ENCODE data around the gene ZBTB46. TPM values are rescaled to one million over a fixed set of nuclear protein-coding genes. Genes with fewer than 3 reads are reported as not detected.

ZBTB46 gene
- total RNA-seq, 1 donor from 2014 or later = 17.4 TPM

DNA sequence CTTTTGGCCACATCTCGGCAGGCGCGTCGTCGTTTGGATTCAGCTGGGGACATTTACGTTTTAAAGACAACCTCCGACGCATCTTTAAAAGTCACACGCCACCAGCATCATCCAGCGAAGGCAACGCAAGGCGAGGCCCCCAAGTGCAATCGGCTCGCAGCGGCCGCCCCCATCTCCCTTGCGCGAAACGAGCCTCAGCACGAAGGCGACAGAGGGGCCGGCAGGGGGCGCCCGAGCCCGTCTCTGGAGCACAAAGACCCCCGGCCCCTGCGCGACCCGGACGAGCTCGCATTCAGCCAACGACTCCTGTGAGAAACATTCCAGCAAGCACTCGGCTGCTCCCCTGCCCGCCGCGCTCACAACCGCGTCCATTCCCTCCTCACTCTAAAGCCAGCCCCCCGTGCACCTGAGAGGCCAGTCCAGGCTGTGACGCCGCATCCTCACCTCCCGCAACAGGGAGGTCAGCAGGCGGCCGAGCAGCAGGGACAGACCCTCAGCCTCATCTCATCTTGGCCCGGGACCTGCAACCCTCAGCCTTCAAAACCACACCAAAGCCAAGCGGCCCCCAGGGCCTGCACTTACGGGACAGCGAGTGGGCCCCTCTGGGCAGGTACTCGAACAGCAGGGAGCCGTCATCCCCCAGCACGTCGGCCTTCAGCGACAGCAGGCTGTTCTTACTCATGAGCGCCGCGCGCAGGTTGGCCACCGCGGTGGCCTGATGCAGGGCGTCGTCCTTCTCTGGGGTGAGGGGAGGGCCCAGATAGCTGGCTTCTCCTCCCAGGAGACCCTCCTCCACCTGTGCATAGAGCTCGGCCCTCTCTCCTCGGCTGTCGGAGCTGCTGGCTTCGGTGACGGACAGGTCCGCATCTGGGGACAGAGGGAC lies 55.7 kb downstream of the ZBTB46 start:
- no peak for DNase-seq (ENCODE audit: low spot score)
- intact Hi-C loops (cut with DNase I) = no loop called here

DNA sequence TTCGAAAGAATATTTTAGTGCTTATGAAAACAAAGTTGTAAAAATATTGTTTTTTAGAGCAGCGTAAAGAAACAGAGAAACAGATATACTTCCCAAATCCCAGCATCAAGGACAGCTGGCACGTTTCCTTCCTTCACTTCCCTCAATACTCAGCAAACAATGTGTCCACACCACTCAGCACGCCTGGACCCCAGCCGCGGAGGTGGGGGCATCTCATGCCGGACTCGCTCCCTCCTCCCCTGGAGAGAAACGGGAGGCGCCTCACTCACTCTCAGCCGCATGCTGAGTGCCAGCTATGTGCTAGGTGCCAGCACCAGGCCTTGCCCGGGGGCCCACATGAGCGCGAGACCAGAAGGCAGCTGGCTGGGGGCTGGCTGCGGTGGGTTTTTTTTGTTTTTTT lies 56.8 kb downstream of the ZBTB46 start:
- intact Hi-C loops (cut with DNase I) = no loop called here
- DNase-seq (ENCODE audit: low spot score) = no peak

DNA sequence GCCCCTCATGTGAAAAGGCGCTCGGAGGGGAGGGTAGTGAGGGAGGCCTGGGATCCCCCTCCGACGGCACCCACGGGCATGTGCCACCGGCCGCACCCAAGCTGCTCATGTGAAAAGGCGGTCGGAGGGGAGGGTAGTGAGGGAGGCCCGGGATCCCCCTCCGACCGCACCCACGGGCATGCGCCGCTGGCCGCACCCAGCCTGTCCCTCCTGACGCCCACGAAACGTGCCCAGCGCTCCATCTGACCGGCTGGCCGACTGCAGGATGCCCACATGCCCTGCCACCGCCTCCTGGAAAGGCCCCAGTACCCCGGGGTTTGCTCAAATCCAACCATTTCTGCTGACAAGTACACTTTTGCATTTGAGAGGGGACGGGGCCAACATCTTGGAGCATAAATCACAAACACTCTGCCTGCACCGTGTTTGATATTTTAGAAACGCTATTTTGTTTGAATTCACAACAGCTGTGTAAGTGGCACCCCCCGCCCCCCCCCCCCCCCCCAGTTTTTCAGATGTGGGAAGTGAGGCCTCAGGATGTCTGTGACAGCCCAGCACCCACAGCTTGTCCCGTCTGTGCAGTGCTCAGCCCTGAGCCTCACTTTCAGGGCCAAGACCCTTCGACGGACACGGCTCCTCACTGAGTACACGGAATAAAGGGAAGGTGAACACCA lies 57.4 kb downstream of the ZBTB46 start:
- no peak for DNase-seq (ENCODE audit: low spot score)
- intact Hi-C loops (cut with DNase I) = no loop called here

DNA sequence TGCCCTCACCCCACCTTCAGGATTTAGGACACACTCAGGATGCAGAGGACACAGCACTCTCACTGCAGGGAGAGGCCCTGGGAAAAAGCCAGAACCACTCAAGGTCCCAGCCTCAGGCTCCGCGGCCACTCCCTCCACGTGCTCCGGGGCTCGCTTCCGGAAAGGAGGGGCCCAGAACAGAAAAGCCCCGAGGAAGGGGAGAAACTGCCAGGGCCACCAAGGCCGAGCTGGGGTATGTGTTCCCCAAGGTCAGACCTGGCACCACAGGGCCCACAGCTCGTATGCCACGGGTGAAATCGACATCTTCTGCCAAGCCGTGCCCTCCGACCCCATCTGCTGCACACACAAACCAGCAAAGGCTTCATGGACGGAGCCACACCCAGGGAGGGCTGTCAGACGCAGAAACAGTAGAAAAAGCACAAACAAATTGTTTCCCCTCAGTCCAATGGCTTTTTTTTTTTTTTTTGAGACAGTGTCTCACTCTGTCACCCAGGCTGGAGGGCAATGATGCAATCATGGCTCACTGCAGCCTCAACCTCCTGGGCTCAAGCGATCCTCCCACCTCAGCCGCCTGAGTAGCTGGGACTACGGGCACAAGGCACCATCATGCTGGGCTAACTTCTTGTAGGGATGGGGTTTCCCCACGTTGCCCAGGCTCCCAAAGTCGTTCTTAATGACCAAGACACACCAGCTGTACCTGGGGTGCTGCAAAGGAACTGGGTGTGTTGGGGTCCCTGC lies 58.1 kb downstream of the ZBTB46 start:
- DNase-seq (ENCODE audit: low spot score) = no peak
- intact Hi-C loops (cut with DNase I) = no loop called here

DNA sequence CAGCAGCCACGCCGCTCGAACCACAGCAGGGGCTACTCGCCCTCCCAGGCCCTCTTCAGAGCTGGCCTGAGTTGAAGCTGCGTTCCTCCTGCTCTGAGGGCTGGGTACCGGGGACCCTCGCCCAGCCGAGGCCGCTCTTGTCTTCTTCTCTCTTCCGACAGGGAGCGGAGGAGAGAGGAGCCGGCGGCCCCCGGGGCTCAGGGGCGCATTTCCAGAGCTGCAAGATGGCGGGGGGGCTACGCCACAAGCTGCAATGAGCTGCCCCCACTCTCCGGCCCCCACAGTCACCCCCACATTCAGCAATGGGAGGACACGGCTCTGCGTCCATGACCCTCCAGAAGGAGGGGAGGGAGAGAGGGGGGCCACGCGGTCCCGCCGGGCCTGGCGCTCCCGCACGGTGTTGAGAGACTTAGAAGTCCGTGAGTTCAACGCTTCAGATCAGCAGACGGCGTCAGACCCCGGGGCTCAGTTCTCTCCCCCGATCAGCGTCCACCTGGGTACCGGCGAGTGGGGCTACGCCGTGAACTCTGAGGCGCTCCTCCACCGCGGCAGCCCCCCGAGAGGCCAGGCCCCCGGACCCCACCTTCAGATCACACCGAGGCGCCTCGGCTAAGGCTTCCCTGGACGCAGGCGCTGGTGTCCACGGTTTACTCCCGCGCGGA lies 59.9 kb downstream of the ZBTB46 start:
- intact Hi-C loops (cut with DNase I) = no loop called here
- DNase-seq (ENCODE audit: low spot score) = no peak

DNA sequence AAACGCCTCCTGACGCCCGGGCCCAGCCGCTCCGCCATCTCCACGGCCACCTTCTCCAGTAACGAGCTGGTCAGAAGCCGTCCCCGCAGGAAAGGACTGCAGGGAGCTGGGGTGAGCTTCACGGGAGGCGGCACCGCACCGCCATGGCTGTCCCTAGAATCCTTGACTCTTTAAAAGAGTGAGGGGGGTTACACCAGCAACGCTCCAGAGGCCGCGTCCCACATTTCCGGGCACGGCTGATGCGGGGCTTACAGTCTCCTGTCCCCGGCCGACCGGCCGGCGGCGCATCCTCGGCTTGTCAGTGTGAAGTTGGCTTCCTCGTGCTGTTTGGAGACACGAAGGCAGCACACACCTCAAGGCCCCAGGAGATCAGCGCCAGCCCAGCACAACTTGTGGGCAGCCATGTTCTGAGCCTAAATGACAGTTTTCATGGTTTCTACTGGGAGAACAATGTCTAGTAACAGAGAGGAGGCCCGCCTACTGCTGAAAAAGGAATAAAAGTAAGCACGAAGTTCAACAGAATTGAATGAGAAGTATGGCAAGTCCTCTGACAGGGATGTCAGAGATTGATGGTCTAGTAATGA lies 61.1 kb downstream of the ZBTB46 start:
- DNase-seq (ENCODE audit: low spot score) = no peak
- intact Hi-C loops (cut with DNase I) = no loop called here

DNA sequence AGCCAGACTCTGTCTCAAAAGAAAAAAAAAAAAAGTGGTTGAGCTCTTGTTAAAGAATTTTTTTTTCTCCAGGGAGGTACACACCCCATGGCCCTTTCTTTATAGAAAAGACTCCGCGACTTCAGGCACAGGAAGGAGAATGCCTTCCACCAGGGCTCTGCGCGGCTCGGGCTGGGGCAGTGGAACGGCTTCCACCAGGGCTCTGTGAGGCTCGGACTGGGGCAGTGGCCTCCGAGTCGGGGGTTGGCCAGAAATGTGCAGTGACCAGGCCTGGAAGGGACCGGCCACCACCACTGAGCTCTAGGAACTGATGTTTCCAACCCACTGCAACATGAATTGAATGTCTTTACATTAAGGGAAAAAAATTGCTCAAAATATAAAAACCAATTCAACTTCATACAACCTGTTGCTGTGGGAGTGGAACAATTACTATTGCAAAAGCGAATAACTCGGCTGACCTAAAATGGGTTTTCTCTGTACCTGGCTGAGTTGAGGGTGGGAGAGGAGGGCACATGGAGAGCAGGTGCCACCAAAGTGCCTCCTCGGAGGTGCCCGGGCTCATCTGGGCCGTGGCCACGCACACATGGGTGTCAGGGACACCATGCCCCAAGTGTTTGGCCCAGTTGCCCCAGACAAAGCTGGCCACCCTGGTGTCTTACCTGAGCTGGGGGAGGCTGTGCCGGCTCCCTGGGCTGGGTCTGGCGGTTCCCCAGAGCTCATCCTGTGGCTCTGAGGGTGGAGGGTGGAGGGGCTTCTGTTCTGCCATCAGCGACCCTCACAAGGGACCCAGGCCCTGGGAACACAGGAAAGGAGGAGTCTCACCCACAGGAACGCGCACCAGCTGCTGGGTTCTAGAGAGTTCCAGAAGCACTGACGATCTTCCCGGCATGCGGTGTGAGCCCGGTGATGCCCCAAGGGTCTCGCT lies 62.2 kb downstream of the ZBTB46 start:
- intact Hi-C loops (cut with DNase I) = no loop called here
- DNase-seq (ENCODE audit: low spot score) = no peak

DNA sequence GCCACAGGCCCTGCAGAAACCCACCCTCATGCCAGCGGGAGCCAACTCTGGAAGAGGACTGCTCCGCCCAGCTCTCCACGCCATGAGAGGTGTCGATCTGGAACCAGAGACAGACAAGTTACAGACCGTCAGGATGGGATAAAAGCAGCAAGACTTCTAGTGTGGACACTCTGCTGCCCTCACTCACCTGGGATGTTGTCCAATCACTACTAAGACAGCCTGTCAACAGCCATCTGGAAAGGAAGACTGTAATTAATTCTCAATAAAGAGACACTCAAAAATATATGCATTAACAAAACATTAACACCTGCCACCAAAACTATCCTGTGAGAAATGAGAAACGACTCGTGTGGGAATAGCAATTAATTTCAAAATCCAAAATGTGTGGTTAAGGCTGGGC lies 63.2 kb downstream of the ZBTB46 start:
- intact Hi-C loops (cut with DNase I) = no loop called here

DNA sequence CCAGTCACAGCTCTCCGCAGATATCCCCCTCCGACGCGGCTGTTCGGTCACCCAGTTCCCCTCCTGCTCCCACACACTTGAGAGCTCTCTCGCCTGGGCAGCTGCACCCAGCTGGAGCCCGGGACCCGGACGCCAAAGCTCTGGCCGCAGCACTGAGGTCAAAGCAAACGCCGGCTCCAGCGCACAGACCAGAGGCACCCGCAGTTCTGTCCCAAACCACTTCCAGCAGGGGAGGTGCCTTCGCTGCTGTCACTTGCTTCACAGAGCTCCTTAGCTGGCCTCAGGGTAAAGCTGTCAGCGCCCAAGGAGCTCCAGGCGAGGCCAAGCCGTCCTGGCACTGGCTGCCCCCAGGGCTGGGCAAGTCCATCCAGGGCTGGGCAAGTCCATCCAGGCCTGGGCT lies 63.6 kb downstream of the ZBTB46 start:
- DNase-seq (ENCODE audit: low spot score) = no peak
- intact Hi-C loops (cut with DNase I) = no loop called here

More for the DNA sequence above, 63.2 kb downstream of the ZBTB46 start:
- DNase-seq (ENCODE audit: low spot score) = no peak

DNA sequence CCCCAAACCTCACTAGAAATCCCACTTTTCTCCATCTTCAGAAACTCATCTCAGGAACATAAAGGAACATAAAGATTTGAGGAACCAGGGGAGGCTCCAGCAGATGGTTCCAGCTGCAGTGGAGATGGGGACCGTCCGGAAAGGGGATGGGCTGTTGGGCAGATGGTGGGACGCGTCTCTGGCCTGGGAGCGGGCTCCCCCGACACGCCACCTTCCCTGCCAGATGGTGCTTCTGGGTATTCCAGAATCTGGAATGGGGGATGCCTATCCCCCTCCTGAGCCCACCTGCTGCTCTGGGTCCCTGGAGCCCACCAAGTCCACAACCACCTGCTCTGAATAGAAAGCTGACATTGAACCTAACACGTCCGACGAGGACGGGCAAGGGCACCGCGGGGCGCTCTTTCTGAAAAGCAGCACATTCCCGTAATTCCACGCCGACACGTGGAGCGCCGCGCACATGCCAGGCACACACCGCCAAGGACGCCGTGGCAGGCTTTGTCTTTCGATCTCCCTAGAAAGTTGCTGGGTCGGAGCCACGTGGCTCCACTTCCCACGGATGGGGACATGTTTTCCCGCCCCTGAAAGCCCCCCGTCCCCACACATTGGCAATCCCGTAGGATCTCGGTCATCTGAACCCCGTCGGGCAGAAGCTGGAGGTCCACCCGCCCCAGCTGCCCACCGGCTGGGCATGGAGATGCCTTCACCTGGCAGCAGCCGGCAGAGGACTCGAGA lies 64.2 kb downstream of the ZBTB46 start:
- no peak for DNase-seq (ENCODE audit: low spot score)
- intact Hi-C loops (cut with DNase I) = no loop called here

DNA sequence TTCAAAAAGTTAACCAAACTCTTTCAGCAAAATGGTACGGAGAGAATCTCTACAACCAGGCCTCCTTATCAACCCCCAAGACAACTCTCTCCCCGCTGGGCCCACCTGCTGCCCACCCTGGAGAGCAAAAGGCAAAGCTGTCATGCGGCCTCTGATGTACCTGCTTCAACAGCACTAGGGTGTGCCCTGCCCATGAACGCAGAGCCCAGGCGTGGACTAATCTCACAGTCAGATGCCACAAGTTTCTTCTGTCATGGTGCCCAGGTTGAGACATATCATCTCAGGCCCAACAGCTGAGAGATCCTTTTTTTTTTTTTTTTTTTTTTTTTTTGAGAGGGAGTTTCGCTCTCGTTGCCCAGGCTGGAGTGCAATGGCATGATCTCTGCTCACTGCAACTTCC lies 65.2 kb downstream of the ZBTB46 start:
- intact Hi-C loops (cut with DNase I) = no loop called here
- DNase-seq (ENCODE audit: low spot score) = no peak

DNA sequence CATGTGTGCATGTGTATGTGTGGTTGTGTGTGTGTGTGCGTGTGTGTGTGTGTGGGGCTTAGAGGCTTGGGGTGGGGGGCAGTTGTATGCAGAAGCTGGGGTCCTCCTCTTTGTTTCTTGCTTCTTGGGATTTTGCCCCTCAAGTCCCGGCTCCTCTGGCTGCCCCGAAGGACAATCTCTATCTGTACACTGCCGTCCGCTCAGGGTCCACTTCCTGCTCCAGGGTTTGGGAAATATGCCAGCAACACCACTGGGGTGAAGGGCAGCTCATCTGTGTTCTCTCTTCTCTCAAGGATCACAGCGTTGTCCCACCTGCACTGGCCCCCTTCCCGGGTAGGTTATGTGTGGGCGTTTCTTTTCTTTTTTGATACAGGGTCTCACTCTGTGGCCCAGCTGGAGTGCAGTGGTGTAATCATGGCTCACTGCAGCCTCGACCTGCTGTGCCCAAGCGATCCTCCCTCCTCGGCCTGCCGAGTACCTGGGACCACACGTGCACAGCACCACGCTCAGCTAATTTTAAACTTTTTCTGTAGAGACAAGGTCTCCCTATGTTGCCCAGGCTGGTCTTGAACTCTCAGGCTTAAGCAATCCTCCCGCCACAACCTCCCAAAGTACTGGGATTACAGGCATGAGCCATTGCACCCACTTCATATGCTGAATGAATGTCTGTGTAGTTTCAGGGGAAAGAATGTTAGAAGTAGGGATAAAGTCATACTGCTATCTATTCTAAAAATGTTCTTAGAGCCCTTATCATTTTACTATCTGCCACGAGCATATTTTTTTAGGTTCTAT lies 65.8 kb downstream of the ZBTB46 start:
- DNase-seq (ENCODE audit: low spot score) = no peak
- intact Hi-C loops (cut with DNase I) = no loop called here

DNA sequence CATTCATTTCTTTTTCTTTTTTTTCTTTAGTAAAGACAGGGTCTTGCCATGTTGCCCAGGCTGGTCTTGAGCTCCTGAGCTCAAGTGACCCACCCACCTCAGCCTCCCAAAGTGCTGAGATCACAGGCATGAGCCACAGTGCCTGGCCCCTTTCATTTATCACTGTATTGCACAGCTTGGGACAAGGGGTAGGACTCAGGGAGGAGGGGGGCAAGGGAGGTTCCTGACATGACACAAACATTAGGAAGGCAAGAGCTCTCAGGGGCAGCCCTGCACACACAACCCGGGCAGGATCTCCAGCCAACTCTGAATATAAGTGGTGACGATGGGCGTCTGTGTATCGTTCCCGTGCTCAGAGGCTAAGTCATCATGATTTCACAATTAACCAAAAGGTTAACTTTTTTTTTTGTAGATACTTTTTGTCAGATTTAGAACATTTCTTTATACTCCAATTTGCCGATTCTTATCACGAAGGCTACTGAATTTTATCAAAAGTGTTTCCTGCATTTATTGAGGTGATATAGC lies 71.6 kb downstream of the ZBTB46 start:
- no peak for DNase-seq (ENCODE audit: low spot score)
- intact Hi-C loops (cut with DNase I) = no loop called here

DNA sequence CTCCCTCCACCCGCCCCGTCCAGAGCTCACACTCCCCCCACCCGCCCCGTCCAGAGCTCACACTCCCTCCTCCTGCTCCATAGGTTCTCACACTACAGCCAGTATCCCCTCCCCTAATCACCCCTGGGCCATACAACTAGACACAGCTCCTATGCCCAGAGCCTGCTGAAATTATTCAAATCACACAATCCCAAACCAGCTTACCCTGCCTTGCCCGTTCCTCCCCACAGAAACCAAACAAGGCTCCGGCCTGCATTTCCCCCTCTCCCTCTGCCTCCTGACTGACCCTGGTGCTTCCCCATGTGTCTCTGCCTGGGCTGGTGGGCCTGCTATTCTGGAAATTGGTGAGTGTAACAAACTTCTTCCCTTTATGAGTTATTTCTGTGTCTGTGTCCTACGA lies 72.9 kb downstream of the ZBTB46 start:
- DNase-seq (ENCODE audit: low spot score) = no peak
- intact Hi-C loops (cut with DNase I) = no loop called here

DNA sequence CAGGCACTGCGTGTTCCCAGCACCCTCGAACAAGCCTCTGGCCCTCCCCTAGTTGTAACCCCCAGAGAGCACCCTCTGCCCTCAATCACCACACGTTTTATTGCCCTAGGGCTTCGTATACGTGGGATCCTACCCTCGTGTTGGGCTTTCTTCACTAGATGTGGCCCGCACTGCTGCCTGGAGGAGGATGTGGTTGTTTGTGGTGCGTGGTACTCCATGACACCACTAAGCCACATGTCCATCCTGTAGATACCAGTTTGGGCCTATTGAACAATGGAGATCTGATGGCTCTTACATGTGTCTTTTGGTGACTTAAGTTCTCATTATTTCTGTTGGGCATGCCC lies 74.4 kb downstream of the ZBTB46 start:
- intact Hi-C loops (cut with DNase I) = no loop called here
- DNase-seq (ENCODE audit: low spot score) = no peak

DNA sequence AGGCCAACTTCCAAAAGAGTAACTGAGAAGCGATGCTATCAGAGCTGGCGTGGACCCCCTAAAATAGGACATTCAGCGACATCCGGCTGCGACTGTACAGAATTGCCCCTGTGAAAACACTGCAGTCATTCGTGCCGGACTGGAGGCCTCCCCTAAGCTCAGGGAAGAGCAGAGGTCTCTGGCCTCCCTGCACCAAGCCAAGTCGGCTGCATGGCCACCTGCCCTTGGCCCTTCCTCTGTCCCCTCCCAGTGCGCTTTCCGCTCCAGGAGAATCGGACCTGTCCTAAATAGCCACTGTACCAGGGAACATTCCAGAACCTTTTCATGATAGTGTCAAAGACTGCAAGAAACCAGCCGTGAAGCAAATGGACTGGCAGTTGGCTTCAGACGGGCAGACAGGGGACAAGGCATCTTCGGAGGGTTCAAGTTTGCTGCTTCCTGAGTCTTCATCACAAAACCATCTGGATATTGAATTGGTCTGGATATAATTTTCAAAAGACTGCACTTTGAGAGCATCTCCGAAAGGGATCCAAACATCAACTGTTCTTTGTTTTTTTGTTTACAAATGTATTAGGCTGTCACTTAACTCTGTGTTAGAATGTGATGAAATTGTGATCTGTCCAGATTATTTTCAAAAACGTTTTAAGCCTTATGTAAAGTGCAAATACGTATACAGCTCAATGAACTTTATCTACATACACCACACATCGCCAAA lies 75.0 kb downstream of the ZBTB46 start:
- intact Hi-C loops (cut with DNase I) = no loop called here
- no peak for DNase-seq (ENCODE audit: low spot score)
